ENCODE results near the gene CAMK1G. TPM values are rescaled to one million over a fixed set of nuclear protein-coding genes. Genes with fewer than 3 reads are reported as not detected.

Gene CAMK1G
- total and polyA plus RNA-seq, 9 of the 15 experiments (the other 6 are each of a cell fraction or from before 2014, with no cell fraction given): not detected

GRCh38 chr1:209645574-209646452, 62.3 kb downstream of the CAMK1G start (continued):
- TF ChIP-seq GMEB1 (CRISPR knock-in tag; IDR thresholded peaks at IDR 0.05) (no peak), SMARCA4 (IDR thresholded peaks at IDR 0.05) (peak; percentile 97), HMBOX1 (IDR thresholded peaks at IDR 0.05) (0 out of 2 replicates have a peak, but pooled peaks have one; percentile 16), ZNF318 (IDR thresholded peaks at IDR 0.05; ENCODE audit: borderline replicate concordance in 1 of 2, low read depth in 1 of 2) (peak in 1 of 2 experiments; percentile 50; a peak in 1 of 4 replicates), MITF (IDR thresholded peaks at IDR 0.05) (no peak), ZEB2 (IDR thresholded peaks at IDR 0.05) (no peak), ZNF143 (CRISPR knock-in tag; IDR thresholded peaks at IDR 0.05) (no peak), THAP12 (CRISPR knock-in tag; IDR thresholded peaks at IDR 0.05) (no peak), PKNOX1 (IDR thresholded peaks at IDR 0.05) (peak; percentile 70)
